NOMO-1 treated with DMSO at 0.1 percent for 48 hours (cell line): ENCODE measurements around the gene ALX4.

Experiments used
- DNase-seq: peaks from one replicate; lab custom pipeline; 2025; ENCODE audit not compliant: unreplicated experiment; lab: John Stamatoyannopoulos, UW

The ALX4 gene

GRCh38 chr11:44301564-44302271 lies 8.2 kb downstream of the ALX4 start:
- peak; percentile 8 for DNase-seq

- no peak for DNase-seq
Observed at GRCh38 chr11:44300844-44301563, 8.9 kb downstream of the ALX4 start.

GRCh38 chr11:44298862-44299261 lies 11.1 kb downstream of the ALX4 start:
- no peak for DNase-seq

GRCh38 chr11:44290208-44290607 lies 19.7 kb downstream of the ALX4 start:
- no peak for DNase-seq

GRCh38 chr11:44288133-44288526 lies 21.8 kb downstream of the ALX4 start:
- no peak for DNase-seq

GRCh38 chr11:44286911-44287310 lies 23.0 kb downstream of the ALX4 start:
- no peak for DNase-seq

GRCh38 chr11:44286268-44286880 lies 23.6 kb downstream of the ALX4 start:
- peak; percentile 52 for DNase-seq

GRCh38 chr11:44285756-44286155 lies 24.2 kb downstream of the ALX4 start:
- no peak for DNase-seq

GRCh38 chr11:44282620-44283019 lies 27.3 kb downstream of the ALX4 start:
- DNase-seq, result no peak

GRCh38 chr11:44281151-44281550 lies 28.8 kb downstream of the ALX4 start:
- no peak for DNase-seq

- no peak for DNase-seq
Observed at GRCh38 chr11:44280257-44280656, 29.7 kb downstream of the ALX4 start.

- DNase-seq, result no peak
Observed at GRCh38 chr11:44279483-44279882, 30.5 kb downstream of the ALX4 start.

- no peak for DNase-seq
Observed at GRCh38 chr11:44277196-44278090, 32.5 kb downstream of the ALX4 start.

GRCh38 chr11:44275961-44276550 lies 33.9 kb downstream of the ALX4 start:
- DNase-seq, result no peak

- no peak for DNase-seq
Observed at GRCh38 chr11:44275241-44275640, 34.7 kb downstream of the ALX4 start.

- DNase-seq, result no peak
Observed at GRCh38 chr11:44274404-44274803, 35.5 kb downstream of the ALX4 start.

GRCh38 chr11:44271286-44271685 lies 38.7 kb downstream of the ALX4 start:
- DNase-seq, result no peak

GRCh38 chr11:44270403-44271273 lies 39.3 kb downstream of the ALX4 start:
- DNase-seq, result no peak

GRCh38 chr11:44269369-44270351 lies 40.3 kb downstream of the ALX4 start:
- DNase-seq, result no peak
